Measurements from ENCODE around the gene PPP1R36. TPM values are rescaled to one million over a fixed set of nuclear protein-coding genes. Genes with fewer than 3 reads are reported as not detected.
"Not testable (repeated sequence)": the region's sequence is repeated elsewhere in the genome, so short reads cannot be mapped to it uniquely, and the experiment has no call there.

PPP1R36 gene
- total and polyA plus RNA-seq, 2 of the 13 experiments (the other 11 are each of a cell fraction or from before 2014, with no cell fraction given), result 0.11 to 0.17 TPM

DNA sequence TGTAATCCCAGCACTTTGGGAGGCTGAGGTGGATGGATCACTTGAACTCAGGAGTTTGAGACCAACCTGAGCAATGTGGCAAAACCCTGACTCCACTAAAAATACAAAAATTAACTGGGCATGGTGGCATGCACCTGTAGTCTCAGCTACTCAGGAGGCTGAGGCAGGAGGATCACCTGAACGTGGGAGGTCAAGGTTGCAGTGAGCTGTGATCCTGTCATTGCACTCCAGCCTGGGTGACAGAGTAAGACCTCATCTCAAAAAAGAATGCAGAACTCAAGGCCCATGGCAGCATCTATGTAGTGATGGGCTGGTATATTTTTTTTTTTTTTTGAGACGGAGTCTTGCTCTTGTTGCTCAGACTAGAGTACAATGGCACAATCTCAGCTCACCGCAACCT is 81.5 kb downstream of the PPP1R36 start:
- TF ChIP-seq, protein P1, sequence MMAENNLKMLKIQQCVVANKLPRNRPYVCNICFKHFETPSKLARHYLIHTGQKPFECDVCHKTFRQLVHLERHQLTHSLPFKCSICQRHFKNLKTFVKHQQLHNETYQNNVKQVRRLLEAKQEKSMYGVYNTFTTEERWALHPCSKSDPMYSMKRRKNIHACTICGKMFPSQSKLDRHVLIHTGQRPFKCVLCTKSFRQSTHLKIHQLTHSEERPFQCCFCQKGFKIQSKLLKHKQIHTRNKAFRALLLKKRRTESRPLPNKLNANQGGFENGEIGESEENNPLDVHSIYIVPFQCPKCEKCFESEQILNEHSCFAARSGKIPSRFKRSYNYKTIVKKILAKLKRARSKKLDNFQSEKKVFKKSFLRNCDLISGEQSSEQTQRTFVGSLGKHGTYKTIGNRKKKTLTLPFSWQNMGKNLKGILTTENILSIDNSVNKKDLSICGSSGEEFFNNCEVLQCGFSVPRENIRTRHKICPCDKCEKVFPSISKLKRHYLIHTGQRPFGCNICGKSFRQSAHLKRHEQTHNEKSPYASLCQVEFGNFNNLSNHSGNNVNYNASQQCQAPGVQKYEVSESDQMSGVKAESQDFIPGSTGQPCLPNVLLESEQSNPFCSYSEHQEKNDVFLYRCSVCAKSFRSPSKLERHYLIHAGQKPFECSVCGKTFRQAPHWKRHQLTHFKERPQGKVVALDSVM (CRISPR knock-in tag; IDR thresholded peaks at IDR 0.05), result peak; percentile 66
- H3K4me1 ChIP-seq (ENCODE audit: insufficient read depth, low read length), result peaks cover 33% of the 10 kb centered on the region
- intact Hi-C loops (cut with micrococcal nuclease; ENCODE audit: unreplicated experiment); H3K36me3 ChIP-seq (replicated peaks in 1 of 2; ENCODE audit: control insufficient read depth in 1 of 2, insufficient read depth in 2 of 2, low read length in 2 of 2); FAIRE-seq; DNase-seq (ENCODE audit: low spot score); H3K79me2 ChIP-seq (ENCODE audit: insufficient read depth, low read length); ATAC-seq; H3K9me3 ChIP-seq (ENCODE audit: low read length); H4K20me1 ChIP-seq (ENCODE audit: insufficient read depth, low read length); POLR2A ChIA-PET; H3K4me2 ChIP-seq (ENCODE audit: low read depth, low read length); BruUV-seq (replicated peaks); CTCF ChIA-PET (ENCODE audit: low intra/inter-chr PET ratio, low total read pairs); H2AFZ ChIP-seq (ENCODE audit: low read length); H3K27me3 ChIP-seq (ENCODE audit: control insufficient read depth in 1 of 2, insufficient read depth in 2 of 2, low read length in 2 of 2); H3K4me3 ChIP-seq (replicated peaks in 1 of 3; ENCODE audit: insufficient read depth in 1 of 3, low read depth in 2 of 3, low read length in 3 of 3); H3K9ac ChIP-seq (ENCODE audit: insufficient read depth, low read depth, low read length); H3K27ac ChIP-seq (ENCODE audit: extremely low read length, insufficient read depth, low read length): not testable (repeated sequence)
- in situ Hi-C loops (cut with HindIII; ENCODE audit: extremely low pct_ligation_motif_present, low pct_unique_long_range_greater_than_20kb), result loop anchor here (10.0 kb wide), 1 partner anchor 286 kb away; no protein-coding TSS in a partner anchor
- WGBS (ENCODE audit: low lambda C conversion rate), result 100% methylated on average over 3 of the region's 3 CpGs

DNA sequence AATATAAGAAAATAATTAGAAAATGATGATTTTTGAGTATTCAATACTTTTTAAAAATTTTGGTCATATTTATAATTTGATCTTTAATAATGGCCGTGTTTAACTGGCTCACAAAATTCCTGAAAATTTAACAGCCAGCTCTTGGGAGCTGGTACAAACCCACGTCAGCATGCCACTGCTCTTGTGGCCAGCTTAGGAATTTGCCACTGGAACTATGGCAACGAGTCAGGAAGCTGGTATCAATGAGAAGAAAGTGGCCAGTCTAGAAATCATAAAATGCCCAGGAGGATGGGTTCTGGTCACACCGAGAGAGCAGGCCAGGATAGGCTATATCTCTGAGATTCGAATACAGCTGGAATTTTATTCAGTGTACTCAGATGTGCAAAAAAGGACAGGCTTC is 82.3 kb downstream of the PPP1R36 start:
- peak overlapping the region in 1 of 3 experiments; percentile 46; a peak in 1 of 6 replicates for H3K4me3 ChIP-seq (replicated peaks in 1 of 3; ENCODE audit: insufficient read depth in 1 of 3, low read depth in 2 of 3, low read length in 3 of 3)
- no TSS peak for BruUV-seq (replicated peaks)
- no peak for DNase-seq (ENCODE audit: low spot score)
- intact Hi-C loops (cut with micrococcal nuclease; ENCODE audit: unreplicated experiment) (no loop called here), in situ Hi-C loops (cut with HindIII; ENCODE audit: extremely low pct_ligation_motif_present, low pct_unique_long_range_greater_than_20kb) (loop anchor here (10.0 kb wide), 1 partner anchor 287 kb away; no protein-coding TSS in a partner anchor)
- FAIRE-seq, result no peak
- ChIA-PET CTCF (ENCODE audit: low intra/inter-chr PET ratio, low total read pairs) (no interaction called here), POLR2A (no interaction called here)
- H3K27me3 ChIP-seq (ENCODE audit: control insufficient read depth in 1 of 2, insufficient read depth in 2 of 2, low read length in 2 of 2), result peaks cover 0 to 9% of the 10 kb centered on the region in 2 experiments; a peak in 1 of 5 replicates
- H3K79me2 ChIP-seq (ENCODE audit: insufficient read depth, low read length), result no peaks in the 10 kb centered on the region
- H3K27ac ChIP-seq (ENCODE audit: extremely low read length, insufficient read depth, low read length), result no peak overlapping the region
- TF ChIP-seq ZNF562 (CRISPR knock-in tag; IDR thresholded peaks at IDR 0.05; ENCODE audit: borderline replicate concordance), result no peak
- TF ChIP-seq ZNF350 (CRISPR knock-in tag; IDR thresholded peaks at IDR 0.05; ENCODE audit: borderline replicate concordance, low read depth), result no peak
- TF ChIP-seq, protein P2, sequence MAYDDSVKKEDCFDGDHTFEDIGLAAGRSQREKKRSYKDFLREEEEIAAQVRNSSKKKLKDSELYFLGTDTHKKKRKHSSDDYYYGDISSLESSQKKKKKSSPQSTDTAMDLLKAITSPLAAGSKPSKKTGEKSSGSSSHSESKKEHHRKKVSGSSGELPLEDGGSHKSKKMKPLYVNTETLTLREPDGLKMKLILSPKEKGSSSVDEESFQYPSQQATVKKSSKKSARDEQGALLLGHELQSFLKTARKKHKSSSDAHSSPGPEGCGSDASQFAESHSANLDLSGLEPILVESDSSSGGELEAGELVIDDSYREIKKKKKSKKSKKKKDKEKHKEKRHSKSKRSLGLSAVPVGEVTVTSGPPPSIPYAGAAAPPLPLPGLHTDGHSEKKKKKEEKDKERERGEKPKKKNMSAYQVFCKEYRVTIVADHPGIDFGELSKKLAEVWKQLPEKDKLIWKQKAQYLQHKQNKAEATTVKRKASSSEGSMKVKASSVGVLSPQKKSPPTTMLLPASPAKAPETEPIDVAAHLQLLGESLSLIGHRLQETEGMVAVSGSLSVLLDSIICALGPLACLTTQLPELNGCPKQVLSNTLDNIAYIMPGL (CRISPR knock-in tag; IDR thresholded peaks at IDR 0.05; ENCODE audit: borderline replicate concordance in 1 of 2, low read depth in 1 of 2), result no peak
- TF ChIP-seq ZNF850 (CRISPR knock-in tag; conservative IDR thresholded peaks at IDR 0.05), result no peak
- TF ChIP-seq, protein P3, sequence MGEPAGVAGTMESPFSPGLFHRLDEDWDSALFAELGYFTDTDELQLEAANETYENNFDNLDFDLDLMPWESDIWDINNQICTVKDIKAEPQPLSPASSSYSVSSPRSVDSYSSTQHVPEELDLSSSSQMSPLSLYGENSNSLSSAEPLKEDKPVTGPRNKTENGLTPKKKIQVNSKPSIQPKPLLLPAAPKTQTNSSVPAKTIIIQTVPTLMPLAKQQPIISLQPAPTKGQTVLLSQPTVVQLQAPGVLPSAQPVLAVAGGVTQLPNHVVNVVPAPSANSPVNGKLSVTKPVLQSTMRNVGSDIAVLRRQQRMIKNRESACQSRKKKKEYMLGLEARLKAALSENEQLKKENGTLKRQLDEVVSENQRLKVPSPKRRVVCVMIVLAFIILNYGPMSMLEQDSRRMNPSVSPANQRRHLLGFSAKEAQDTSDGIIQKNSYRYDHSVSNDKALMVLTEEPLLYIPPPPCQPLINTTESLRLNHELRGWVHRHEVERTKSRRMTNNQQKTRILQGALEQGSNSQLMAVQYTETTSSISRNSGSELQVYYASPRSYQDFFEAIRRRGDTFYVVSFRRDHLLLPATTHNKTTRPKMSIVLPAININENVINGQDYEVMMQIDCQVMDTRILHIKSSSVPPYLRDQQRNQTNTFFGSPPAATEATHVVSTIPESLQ (CRISPR knock-in tag; conservative IDR thresholded peaks at IDR 0.05), result no peak
- no peak for TF ChIP-seq ZNF670 (CRISPR knock-in tag; IDR thresholded peaks at IDR 0.05; ENCODE audit: borderline replicate concordance)
- no peak for TF ChIP-seq ZNF547 (CRISPR knock-in tag; IDR thresholded peaks at IDR 0.05)
- TF ChIP-seq HMGA1 (CRISPR knock-in tag; conservative IDR thresholded peaks at IDR 0.05), result no peak
- no peak for TF ChIP-seq FOXM1 (CRISPR knock-in tag; IDR thresholded peaks at IDR 0.05)
- H3K4me2 ChIP-seq (ENCODE audit: low read depth, low read length), result peak overlapping the region; percentile 59
- 48% methylated on average over 5 of the region's 5 CpGs for WGBS (ENCODE audit: low lambda C conversion rate)
- H3K4me1 ChIP-seq (ENCODE audit: insufficient read depth, low read length), result peaks cover 31% of the 10 kb centered on the region
- H2AFZ ChIP-seq (ENCODE audit: low read length), result no peak overlapping the region
- H3K36me3 ChIP-seq (replicated peaks in 1 of 2; ENCODE audit: control insufficient read depth in 1 of 2, insufficient read depth in 2 of 2, low read length in 2 of 2), result no peaks in the 10 kb centered on the region
- H4K20me1 ChIP-seq (ENCODE audit: insufficient read depth, low read length), result no peaks in the 10 kb centered on the region
- no peak overlapping the region for H3K9ac ChIP-seq (ENCODE audit: insufficient read depth, low read depth, low read length)
- ATAC-seq, result no peak
- H3K9me3 ChIP-seq (ENCODE audit: low read length), result no peaks in the 10 kb centered on the region

Measured in HepG2 (cell line).